Loucy (cell line): Measurements from ENCODE around the gene TENM4.

Experiments used
- H2AFZ ChIP-seq: fragments of 200-600 bp; sonication (generic); 2 replicates; pipeline ENCODE4 v1.6.0; 2016; ENCODE audit warnings: antibody characterized with exemption, mild to moderate bottlenecking, low read length, moderate library complexity
- H3F3A ChIP-seq: fragments of 200-600 bp; 2 replicates; pipeline ENCODE4 v1.6.0; 2016; ENCODE audit warnings: antibody characterized with exemption, low read depth, mild to moderate bottlenecking
- H3K27me3 ChIP-seq: fragments of 200-600 bp; sonication (generic); 2 replicates; pipeline ENCODE4 v1.6.1; 2014; ENCODE audit warnings: low read length, mild to moderate bottlenecking; ENCODE audit not compliant: insufficient read depth, poor library complexity, severe bottlenecking
- H3K36me3 ChIP-seq: fragments of 200-600 bp; sonication (generic); 2 replicates; pipeline ENCODE4 v1.6.1; 2016; ENCODE audit warnings: low read length; ENCODE audit not compliant: insufficient read depth
- H3K4me1 ChIP-seq: fragments of 200-600 bp; sonication (generic); 2 replicates; pipeline ENCODE4 v1.5.1; 2014; ENCODE audit warnings: low read length, mild to moderate bottlenecking; ENCODE audit not compliant: insufficient read depth, poor library complexity, severe bottlenecking
- H3K4me2 ChIP-seq: fragments of 200-600 bp; sonication (generic); 2 replicates; pipeline ENCODE4 v1.6.0; 2014; ENCODE audit warnings: antibody characterized with exemption, low read length, low read depth, mild to moderate bottlenecking; ENCODE audit not compliant: poor library complexity, severe bottlenecking
- H3K4me3 ChIP-seq: fragments of 200-600 bp; sonication (generic); 2 replicates; pipeline ENCODE4 v1.5.1; 2014; ENCODE audit warnings: low read length, mild to moderate bottlenecking, mixed read lengths; ENCODE audit not compliant: poor library complexity, severe bottlenecking
- H3K79me2 ChIP-seq: fragments of 200-600 bp; sonication (generic); 2 replicates; pipeline ENCODE4 v1.6.1; 2014; ENCODE audit warnings: low read length; ENCODE audit not compliant: insufficient read depth
- H3K9ac ChIP-seq: fragments of 200-600 bp; sonication (generic); 2 replicates; pipeline ENCODE4 v1.6.0; 2014; ENCODE audit warnings: mild to moderate bottlenecking, low read depth, low read length, moderate library complexity; ENCODE audit not compliant: poor library complexity, severe bottlenecking
- H3K9me2 ChIP-seq: fragments of 200-600 bp; sonication (generic); replicated peaks from 2 replicates; pipeline ENCODE4 v1.6.1; 2016; ENCODE audit warnings: low read depth, low read length, mixed read lengths
- H3K9me3 ChIP-seq: fragments of 200-600 bp; sonication (generic); 2 replicates; pipeline ENCODE4 v1.6.1; 2014; ENCODE audit warnings: mild to moderate bottlenecking, antibody characterized with exemption, low read length, low read depth; ENCODE audit not compliant: insufficient read depth
- H4K20me1 ChIP-seq: fragments of 200-600 bp; sonication (generic); 2 replicates; pipeline ENCODE4 v1.6.0; 2014; ENCODE audit warnings: antibody characterized with exemption, low read length, mild to moderate bottlenecking; ENCODE audit not compliant: insufficient read depth, poor library complexity, severe bottlenecking
- CTCF ChIP-seq: fragments of 200-600 bp; sonication (generic); conservative IDR thresholded peaks from 2 replicates; pipeline ENCODE4 v1.5.1; 2014; ENCODE audit warnings: mild to moderate bottlenecking, antibody characterized with exemption, low read length
- EZH2phosphoT487 ChIP-seq: fragments of 200-600 bp; IDR thresholded peaks from 2 replicates; pipeline ENCODE4 v1.6.1; 2018; ENCODE audit warnings: antibody characterized with exemption, mild to moderate bottlenecking, moderate library complexity, borderline replicate concordance

Gene TENM4

GRCh38 chr11:78730267-78730824 lies 710.5 kb downstream of the TENM4 start:
- H3K4me1 ChIP-seq: no peaks in the 10 kb centered on the region
- no peak overlapping the region for H2AFZ ChIP-seq
- H3K79me2 ChIP-seq: no peaks in the 10 kb centered on the region
- H3K9me2 ChIP-seq: no peaks in the 10 kb centered on the region
- no peaks in the 10 kb centered on the region for H3F3A ChIP-seq
- H3K4me3 ChIP-seq: no peak overlapping the region
- H3K36me3 ChIP-seq: no peaks in the 10 kb centered on the region
- H3K4me2 ChIP-seq: no peak overlapping the region
- TF ChIP-seq EZH2phosphoT487: no peak
- TF ChIP-seq CTCF: no peak
- no peaks in the 10 kb centered on the region for H4K20me1 ChIP-seq
- H3K27me3 ChIP-seq: no peaks in the 10 kb centered on the region
- H3K9me3 ChIP-seq: no peaks in the 10 kb centered on the region
- no peak overlapping the region for H3K9ac ChIP-seq

GRCh38 chr11:78727816-78728215 lies 713.0 kb downstream of the TENM4 start:
- H3F3A ChIP-seq: no peaks in the 10 kb centered on the region
- H3K27me3 ChIP-seq: no peaks in the 10 kb centered on the region
- no peaks in the 10 kb centered on the region for H3K36me3 ChIP-seq
- no peak overlapping the region for H3K4me2 ChIP-seq
- no peaks in the 10 kb centered on the region for H3K79me2 ChIP-seq
- no peak overlapping the region for H3K4me3 ChIP-seq
- H3K9ac ChIP-seq: no peak overlapping the region
- H4K20me1 ChIP-seq: no peaks in the 10 kb centered on the region
- no peaks in the 10 kb centered on the region for H3K4me1 ChIP-seq
- H3K9me3 ChIP-seq: no peaks in the 10 kb centered on the region
- TF ChIP-seq CTCF: no peak
- no peak for TF ChIP-seq EZH2phosphoT487
- H3K9me2 ChIP-seq: no peaks in the 10 kb centered on the region
- no peak overlapping the region for H2AFZ ChIP-seq

GRCh38 chr11:78725200-78725599 lies 715.6 kb downstream of the TENM4 start:
- no peak for TF ChIP-seq CTCF
- no peak for TF ChIP-seq EZH2phosphoT487
- Histone ChIP-seq H3K9ac (no peak overlapping the region), H3K4me2 (no peak overlapping the region), H3K9me3 (no peaks in the 10 kb centered on the region), H3K4me1 (no peaks in the 10 kb centered on the region), H3K36me3 (no peaks in the 10 kb centered on the region), H3K79me2 (no peaks in the 10 kb centered on the region), H3K9me2 (no peaks in the 10 kb centered on the region), H3K4me3 (no peak overlapping the region), H3K27me3 (no peaks in the 10 kb centered on the region), H3F3A (no peaks in the 10 kb centered on the region), H4K20me1 (no peaks in the 10 kb centered on the region), H2AFZ (no peak overlapping the region)
